GM12878 (cell line): ENCODE measurements around the gene CLDN6. TPM values are rescaled to one million over a fixed set of nuclear protein-coding genes. Genes with fewer than 3 reads are reported as not detected.

Source experiments
- ATAC-seq: fragments of 200-7000 bp; cut with Tn5 transposase; 3 replicates; pipeline ENCODE4 v1.9.1; 2020; ENCODE audit warnings: mild to moderate bottlenecking, moderate library complexity
- BruUV-seq: library from RNA; stranded (reverse); fragments of 400-500 nt; replicated peaks from 2 replicates; lab custom pipeline; 2021; lab: Mats Ljungman, UMichigan
- CTCF ChIA-PET: fragments of 300-600 bp; sonication (Branson Sonifier 250); formaldehyde crosslinking; extraction: SDS; loops from one replicate; lab custom pipeline; 2021; ENCODE audit warnings: inconsistent platforms; lab: Yijun Ruan, JAX
- POLR2A ChIA-PET: fragments of 350-600 bp; formaldehyde crosslinking; extraction: SDS; loops from one replicate; lab custom pipeline; 2021; ENCODE audit warnings: inconsistent platforms; lab: Charles Lee
- RAD21 ChIA-PET: fragments of 300-600 bp; sonication (Branson Sonifier 250); formaldehyde crosslinking; loops from one replicate; lab custom pipeline; 2023; ENCODE audit warnings: antibody characterized with exemption; ENCODE audit not compliant: unreplicated experiment; lab: Charles Lee
- SMC1A ChIA-PET: fragments of 300-600 bp; sonication (Branson Sonifier 250); formaldehyde crosslinking; loops from one replicate; lab custom pipeline; 2023; ENCODE audit not compliant: unreplicated experiment, uncharacterized antibody; lab: Charles Lee
- DNase-seq: peaks from one replicate; pipeline ENCODE4 v3.0.0-alpha.2; 2011; ENCODE audit warnings: low read depth, low spot score
- FAIRE-seq: peaks from 3 replicates; lab custom pipeline; 2011; peaks lifted over from hg19 to GRCh38; lab: Jason Lieb, UNC
- H2AFZ ChIP-seq: 2 replicates; pipeline ENCODE4 v1.6.0; 2011; ENCODE audit warnings: low read depth, low read length, control low read depth; ENCODE audit not compliant: control insufficient read depth
- H3K27ac ChIP-seq: 2 replicates; pipeline ENCODE4 v1.5.1; 2011; ENCODE audit warnings: control low read depth; ENCODE audit not compliant: control insufficient read depth, insufficient read depth
- H3K27me3 ChIP-seq, 2 experiments: replicated peaks in 1 of 2; 2 replicates each; pipeline versions ENCODE4 v1.6.0 to v1.6.1; 2011; ENCODE audit warnings: low read length in 1 of 2; ENCODE audit not compliant: control insufficient read depth in 2 of 2, insufficient read depth in 2 of 2
- H3K36me3 ChIP-seq, 2 experiments: 2 replicates each; pipeline ENCODE4 v1.5.1; 2011; ENCODE audit warnings: low read length in 1 of 2; ENCODE audit not compliant: control insufficient read depth in 2 of 2, insufficient read depth in 2 of 2
- H3K4me1 ChIP-seq: 2 replicates; pipeline ENCODE4 v1.6.1; 2011; ENCODE audit warnings: mild to moderate bottlenecking, low read length, moderate library complexity, mixed read lengths; ENCODE audit not compliant: control insufficient read depth, insufficient read depth
- H3K4me2 ChIP-seq: 2 replicates; pipeline ENCODE4 v1.6.0; 2011; ENCODE audit warnings: control low read depth; ENCODE audit not compliant: control insufficient read depth, insufficient read depth
- H3K4me3 ChIP-seq: fragments of 200-600 bp; sonication (generic); 2 replicates; pipeline ENCODE4 v1.5.1; 2016
- H3K79me2 ChIP-seq: 2 replicates; pipeline ENCODE4 v1.6.0; 2011; ENCODE audit warnings: low read length; ENCODE audit not compliant: control insufficient read depth, insufficient read depth
- H3K9ac ChIP-seq: 2 replicates; pipeline ENCODE4 v1.8.0; 2011; ENCODE audit warnings: low read length, control low read depth, mixed read lengths; ENCODE audit not compliant: control insufficient read depth, insufficient read depth
- H3K9me3 ChIP-seq: replicated peaks from 3 replicates; pipeline ENCODE4 v1.5.1; 2011; ENCODE audit warnings: mild to moderate bottlenecking, low read length; ENCODE audit not compliant: control insufficient read depth, insufficient read depth
- H4K20me1 ChIP-seq: 2 replicates; pipeline ENCODE4 v1.6.0; 2011; ENCODE audit not compliant: control insufficient read depth, insufficient read depth
- BACH1 ChIP-seq: fragments of 450-650 bp; IDR thresholded peaks from 2 replicates; pipeline ENCODE4 v1.6.1; 2017; ENCODE audit warnings: mild to moderate bottlenecking, borderline replicate concordance
- EGR1 ChIP-seq, 2 experiments: IDR thresholded peaks; 1 replicate in 1 of 2; 2 replicates in 1 of 2; pipeline ENCODE4 v1.6.1; 2011 to 2012; ENCODE audit warnings: low read depth in 2 of 2, low read length in 2 of 2, borderline replicate concordance in 1 of 2, mild to moderate bottlenecking in 1 of 2, moderate library complexity in 1 of 2
- ETV6 ChIP-seq, 2 experiments: fragments of 450-650 bp in 1 of 2; IDR thresholded peaks in 1 of 2; conservative IDR thresholded peaks in 1 of 2; 2 replicates each; pipeline ENCODE4 v1.6.1; 2014; ENCODE audit warnings: antibody characterized with exemption in 1 of 2, borderline replicate concordance in 1 of 2, low read depth in 1 of 2, mild to moderate bottlenecking in 1 of 2, moderate library complexity in 1 of 2
- GATAD2B ChIP-seq: fragments of 450-650 bp; conservative IDR thresholded peaks from 2 replicates; pipeline ENCODE4 v1.6.1; 2017; ENCODE audit warnings: low read depth, mild to moderate bottlenecking, moderate library complexity
- IRF4 ChIP-seq: IDR thresholded peaks from 2 replicates; pipeline ENCODE4 v1.6.1; 2011; ENCODE audit warnings: low read depth, low read length
- MLLT1 ChIP-seq: fragments of 450-650 bp; IDR thresholded peaks from 2 replicates; pipeline ENCODE4 v1.6.1; 2016; ENCODE audit warnings: mild to moderate bottlenecking
- RFX5 ChIP-seq: IDR thresholded peaks from 2 replicates; pipeline ENCODE4 v1.6.1; 2011; ENCODE audit warnings: low read depth, low read length, improper control_type of control experiment
- SIN3A ChIP-seq: IDR thresholded peaks from 2 replicates; pipeline ENCODE4 v1.6.1; 2012; ENCODE audit warnings: low read depth, low read length, improper control_type of control experiment
- STAT3 ChIP-seq: IDR thresholded peaks from 2 replicates; pipeline ENCODE4 v1.6.1; 2011; ENCODE audit warnings: low read depth, low read length, improper control_type of control experiment
- SUPT20H ChIP-seq: IDR thresholded peaks from 2 replicates; pipeline ENCODE4 v1.6.1; 2011; ENCODE audit warnings: low read depth, mild to moderate bottlenecking, low read length, moderate library complexity, borderline replicate concordance; ENCODE audit not compliant: control insufficient read depth
- ZNF622 ChIP-seq: fragments of 450-650 bp; IDR thresholded peaks from 2 replicates; pipeline ENCODE4 v1.6.1; 2017; ENCODE audit warnings: mild to moderate bottlenecking, inconsistent platforms
- ZZZ3 ChIP-seq: IDR thresholded peaks from 2 replicates; pipeline ENCODE4 v1.6.1; 2011; ENCODE audit warnings: low read depth; ENCODE audit not compliant: control insufficient read depth, insufficient read length
- WGBS: methylation state at CpG from one replicate; pipeline ENCODE4 v1.1.6; 2016; ENCODE audit warnings: low lambda C conversion rate; ENCODE audit not compliant: insufficient replicate concordance, insufficient coverage; ENCODE audit errors: missing lambda C conversion rate; 5-methylcytosine and 5-hydroxymethylcytosine counted together
- in situ Hi-C: fragments of 300-500 bp; cut with MboI; formaldehyde crosslinking; loops from 9 replicates; pipeline ENCODE4 v1.14.3; 2018; ENCODE audit warnings: mixed read lengths
- intact Hi-C: fragments of 100-400 bp; cut with micrococcal nuclease; formaldehyde crosslinking; loops from one replicate; pipeline ENCODE4 v1.14.2; 2022; ENCODE audit not compliant: unreplicated experiment
- polyA plus RNA-seq, 11 experiments: library from polyadenylated mRNA; depleted of rRNA in 4 of 11; unstranded in 6 of 11; stranded (reverse) in 5 of 11; fragments of >200 nt; fragmentation: Nextera tagmentation in 4 of 11; fragmentation: Illumina TruSeq in 1 of 11; extraction: Ambion mirVana in 4 of 11; extraction: Trizol in 1 of 11; gene quantifications; 1 replicate in 1 of 11; 2 replicates in 10 of 11; pipeline versions ENCODE4 v1.2.1 to v1.2.3, GENCODE V29; 2011 to 2016; ENCODE audit warnings: inconsistent platforms in 2 of 11, missing spikeins in 2 of 11, low read depth in 1 of 11
- total RNA-seq, 4 experiments: library from RNA; depleted of rRNA in 3 of 4; stranded (reverse); fragments of >200 nt in 3 of 4; fragmentation: Illumina TruSeq in 1 of 4; extraction: Trizol in 1 of 4; gene quantifications; 2 replicates each; pipeline versions ENCODE4 v1.2.1 to v1.2.3, GENCODE V29; 2013 to 2021
- TF ChIP-seq, protein P1 (sequence below): fragments of 450-650 bp; IDR thresholded peaks from 2 replicates; pipeline ENCODE4 v1.6.1; 2016; ENCODE audit warnings: mild to moderate bottlenecking
- TF ChIP-seq, protein P2 (sequence below): fragments of 450-650 bp; IDR thresholded peaks from 2 replicates; pipeline ENCODE4 v1.6.1; 2017; ENCODE audit warnings: borderline replicate concordance

CLDN6 gene
- total and polyA plus RNA-seq, 10 of the 15 experiments (the other 5 are each of a cell fraction or from before 2014, with no cell fraction given) = 0.15 to 0.26 (median 0.23) TPM; not detected in 7

DNA sequence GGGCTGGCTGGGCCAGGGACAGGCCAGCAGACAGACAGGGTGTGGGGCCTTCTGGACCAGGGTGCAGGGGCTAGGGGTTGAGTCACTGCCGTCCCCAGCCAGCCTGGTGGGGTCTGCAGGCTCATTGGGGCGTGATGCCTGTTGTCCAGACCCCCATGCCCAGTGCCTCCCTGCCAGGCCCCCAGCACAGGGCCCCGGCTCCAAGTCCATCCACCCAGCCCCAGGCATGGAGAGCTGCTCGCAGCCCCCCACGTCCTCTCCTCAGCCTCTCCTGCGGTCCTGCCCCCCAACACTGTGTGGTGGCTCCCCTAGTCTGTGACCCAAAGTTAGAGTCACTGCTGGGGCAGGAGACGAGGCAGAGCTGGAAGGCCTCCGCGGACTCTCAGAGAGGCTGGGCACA lies 30.7 kb downstream of the CLDN6 start:
- FAIRE-seq = no peak
- WGBS = 33% methylated on average over 9 of the region's 9 CpGs
- in situ Hi-C loops (no loop called here), intact Hi-C loops (no loop called here)
- Histone ChIP-seq H3K4me1 (no peaks in the 10 kb centered on the region), H2AFZ (no peak overlapping the region), H3K79me2 (no peaks in the 10 kb centered on the region), H3K4me2 (no peak overlapping the region), H3K9ac (no peak overlapping the region), H3K9me3 (no peaks in the 10 kb centered on the region), H3K27me3 (peaks cover 2 to 4% of the 10 kb centered on the region in 2 experiments; a peak in 1 of 4 replicates), H3K27ac (no peak overlapping the region), H3K36me3 (no peaks in the 10 kb centered on the region), H3K4me3 (no peak overlapping the region), H4K20me1 (no peaks in the 10 kb centered on the region)
- TF ChIP-seq STAT3 (no peak), RFX5 (no peak), IRF4 (no peak), SUPT20H (no peak)
- CTCF ChIA-PET = no interaction called here
- DNase-seq = no peak
- BruUV-seq = no TSS peak
- SMC1A ChIA-PET = no interaction called here
- POLR2A ChIA-PET = no interaction called here
- RAD21 ChIA-PET = no interaction called here
- no peak for ATAC-seq

DNA sequence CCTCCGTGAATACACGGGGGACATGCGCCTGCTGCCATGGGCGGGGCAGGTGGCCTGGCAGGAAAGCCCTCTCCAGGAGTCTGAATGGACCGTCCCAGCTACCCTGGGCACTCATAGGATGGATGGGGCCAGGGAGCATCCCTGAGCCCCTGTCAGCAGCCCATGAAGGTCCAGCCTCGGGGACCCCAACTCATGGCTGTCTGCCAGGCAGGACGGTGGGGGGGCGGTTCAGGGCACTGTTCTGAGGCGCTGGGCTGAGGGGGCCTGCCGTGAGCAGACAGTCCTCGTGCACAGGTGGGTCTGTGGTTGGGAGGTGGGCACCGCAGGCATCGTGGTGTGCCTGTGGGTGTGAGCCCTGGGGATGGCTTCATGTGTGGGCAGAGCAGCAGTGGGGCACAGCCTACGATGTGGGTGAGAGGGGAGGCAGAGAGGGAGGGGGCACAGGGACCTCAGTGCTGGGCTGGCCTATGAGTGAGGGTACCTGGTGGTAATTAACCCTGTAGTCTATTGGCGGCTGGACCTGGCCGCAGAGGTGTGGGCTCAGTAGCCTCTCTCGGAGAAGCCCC lies 31.3 kb downstream of the CLDN6 start:
- peaks cover 2 to 4% of the 10 kb centered on the region in 2 experiments; a peak in 1 of 4 replicates for H3K27me3 ChIP-seq
- FAIRE-seq (no peak), ATAC-seq (no peak), DNase-seq (no peak)
- intact Hi-C loops = no loop called here
- no peak overlapping the region for H3K9ac ChIP-seq
- BruUV-seq = no TSS peak
- WGBS = 29% methylated on average over 17 of the region's 17 CpGs
- RAD21 ChIA-PET = no interaction called here
- in situ Hi-C loops = no loop called here
- POLR2A ChIA-PET = no interaction called here
- H3K4me1 ChIP-seq = no peaks in the 10 kb centered on the region
- no peaks in the 10 kb centered on the region for H3K36me3 ChIP-seq
- no peaks in the 10 kb centered on the region for H4K20me1 ChIP-seq
- no peak overlapping the region for H2AFZ ChIP-seq
- H3K4me2 ChIP-seq = no peak overlapping the region
- SMC1A ChIA-PET = no interaction called here
- H3K9me3 ChIP-seq = no peaks in the 10 kb centered on the region
- no peak overlapping the region for H3K27ac ChIP-seq
- no peak overlapping the region for H3K4me3 ChIP-seq
- CTCF ChIA-PET = interaction anchor here (1.0 kb wide), 1 partner anchor 60 kb away, joined by 3 read pairs; no protein-coding TSS in a partner anchor
- no peaks in the 10 kb centered on the region for H3K79me2 ChIP-seq
- TF ChIP-seq SIN3A (no peak), ETV6 (conservative IDR thresholded peaks at IDR 0.05 in 1 of 2, IDR thresholded peaks at IDR 0.05 in 1 of 2; ENCODE audit: borderline replicate concordance in 1 of 2, low read depth in 1 of 2) (no peak), ZNF622 (no peak), GATAD2B (no peak), EGR1 (IDR thresholded peaks at IDR 0.05; ENCODE audit: borderline replicate concordance in 1 of 2, low read depth in 2 of 2, low read length in 2 of 2) (no peak), ZZZ3 (no peak), BACH1 (no peak), MLLT1 (no peak)
- TF ChIP-seq, protein P1, sequence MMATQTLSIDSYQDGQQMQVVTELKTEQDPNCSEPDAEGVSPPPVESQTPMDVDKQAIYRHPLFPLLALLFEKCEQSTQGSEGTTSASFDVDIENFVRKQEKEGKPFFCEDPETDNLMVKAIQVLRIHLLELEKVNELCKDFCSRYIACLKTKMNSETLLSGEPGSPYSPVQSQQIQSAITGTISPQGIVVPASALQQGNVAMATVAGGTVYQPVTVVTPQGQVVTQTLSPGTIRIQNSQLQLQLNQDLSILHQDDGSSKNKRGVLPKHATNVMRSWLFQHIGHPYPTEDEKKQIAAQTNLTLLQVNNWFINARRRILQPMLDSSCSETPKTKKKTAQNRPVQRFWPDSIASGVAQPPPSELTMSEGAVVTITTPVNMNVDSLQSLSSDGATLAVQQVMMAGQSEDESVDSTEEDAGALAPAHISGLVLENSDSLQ = no peak
- TF ChIP-seq, protein P2, sequence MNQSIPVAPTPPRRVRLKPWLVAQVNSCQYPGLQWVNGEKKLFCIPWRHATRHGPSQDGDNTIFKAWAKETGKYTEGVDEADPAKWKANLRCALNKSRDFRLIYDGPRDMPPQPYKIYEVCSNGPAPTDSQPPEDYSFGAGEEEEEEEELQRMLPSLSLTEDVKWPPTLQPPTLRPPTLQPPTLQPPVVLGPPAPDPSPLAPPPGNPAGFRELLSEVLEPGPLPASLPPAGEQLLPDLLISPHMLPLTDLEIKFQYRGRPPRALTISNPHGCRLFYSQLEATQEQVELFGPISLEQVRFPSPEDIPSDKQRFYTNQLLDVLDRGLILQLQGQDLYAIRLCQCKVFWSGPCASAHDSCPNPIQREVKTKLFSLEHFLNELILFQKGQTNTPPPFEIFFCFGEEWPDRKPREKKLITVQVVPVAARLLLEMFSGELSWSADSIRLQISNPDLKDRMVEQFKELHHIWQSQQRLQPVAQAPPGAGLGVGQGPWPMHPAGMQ = no peak
